Astrocyte (in vitro differentiated cells and primary cell): Measurements from ENCODE around the gene CIC. TPM values are rescaled to one million over a fixed set of nuclear protein-coding genes. Genes with fewer than 3 reads are reported as not detected.
A peak's percentile ranks its signal among the peaks of the same experiment; 100 is the strongest.

Experiments used
- DNase-seq: peaks from one replicate; pipeline ENCODE4 v3.0.0-alpha.2; 2010; ENCODE audit warnings: low read depth
- FAIRE-seq: peaks from 2 replicates; lab custom pipeline; 2011; peaks lifted over from hg19 to GRCh38; lab: Jason Lieb, UNC
- H2AFZ ChIP-seq: 2 replicates; pipeline ENCODE4 v1.6.0; 2012; ENCODE audit warnings: low read depth, low read length, inconsistent platforms
- H3K27ac ChIP-seq: 2 replicates; pipeline ENCODE4 v1.5.1; 2011; ENCODE audit warnings: low read depth, low read length, inconsistent platforms
- H3K27me3 ChIP-seq: 2 replicates; pipeline ENCODE4 v1.6.0; 2011; ENCODE audit warnings: low read length, inconsistent platforms; ENCODE audit not compliant: insufficient read depth
- H3K36me3 ChIP-seq: 2 replicates; pipeline ENCODE4 v1.5.1; 2011; ENCODE audit warnings: low read length, inconsistent platforms; ENCODE audit not compliant: insufficient read depth
- H3K4me1 ChIP-seq: 2 replicates; pipeline ENCODE4 v1.5.1; 2011; ENCODE audit warnings: low read length, inconsistent platforms; ENCODE audit not compliant: insufficient read depth
- H3K4me2 ChIP-seq: 2 replicates; pipeline ENCODE4 v1.6.0; 2012; ENCODE audit warnings: low read length, inconsistent platforms
- H3K4me3 ChIP-seq: 2 replicates; pipeline ENCODE4 v1.5.1; 2011; ENCODE audit warnings: low read depth, mild to moderate bottlenecking, low read length, inconsistent platforms; ENCODE audit not compliant: insufficient read depth
- H3K79me2 ChIP-seq: 2 replicates; pipeline ENCODE4 v1.6.0; 2012; ENCODE audit warnings: mild to moderate bottlenecking, low read length, inconsistent platforms; ENCODE audit not compliant: insufficient read depth
- H3K9ac ChIP-seq: 2 replicates; pipeline ENCODE4 v1.6.0; 2012; ENCODE audit warnings: mild to moderate bottlenecking, low read length, inconsistent platforms
- H3K9me3 ChIP-seq: 2 replicates; pipeline ENCODE4 v1.5.1; 2012; ENCODE audit warnings: low read depth, mild to moderate bottlenecking, low read length, inconsistent platforms; ENCODE audit not compliant: insufficient read depth
- H4K20me1 ChIP-seq: 2 replicates; pipeline ENCODE4 v1.6.0; 2012; ENCODE audit warnings: low read length, inconsistent platforms; ENCODE audit not compliant: insufficient read depth
- H3K27ac Mint-ChIP-seq: one replicate; pipeline ENCODE4 v1.8.0; 2021; ENCODE audit warnings: mild to moderate bottlenecking, mixed read lengths; ENCODE audit not compliant: unreplicated experiment
- H3K27me3 Mint-ChIP-seq: one replicate; pipeline ENCODE4 v1.8.0; 2021; ENCODE audit warnings: low read depth, mixed read lengths; ENCODE audit not compliant: unreplicated experiment
- H3K36me3 Mint-ChIP-seq: one replicate; pipeline ENCODE4 v1.8.0; 2021; ENCODE audit warnings: low read depth, mixed read lengths; ENCODE audit not compliant: unreplicated experiment
- H3K4me1 Mint-ChIP-seq: one replicate; pipeline ENCODE4 v1.8.0; 2021; ENCODE audit warnings: low read depth, mixed read lengths; ENCODE audit not compliant: unreplicated experiment
- H3K4me3 Mint-ChIP-seq: one replicate; pipeline ENCODE4 v1.8.0; 2021; ENCODE audit warnings: mild to moderate bottlenecking, moderate library complexity, mixed read lengths; ENCODE audit not compliant: unreplicated experiment
- H3K9me3 Mint-ChIP-seq: one replicate; pipeline ENCODE4 v1.8.0; 2021; ENCODE audit warnings: mild to moderate bottlenecking, mixed read lengths; ENCODE audit not compliant: unreplicated experiment
- CTCF ChIP-seq: IDR thresholded peaks from 2 replicates; pipeline ENCODE4 v1.5.1; 2011; ENCODE audit warnings: low read depth, mild to moderate bottlenecking, inconsistent platforms, low read length, moderate library complexity; ENCODE audit not compliant: insufficient read depth
- EZH2 ChIP-seq: IDR thresholded peaks from 2 replicates; pipeline ENCODE4 v1.6.1; 2012; ENCODE audit warnings: mild to moderate bottlenecking, low read length, inconsistent platforms; ENCODE audit not compliant: insufficient read depth
- total RNA-seq: library from RNA; stranded (reverse); gene quantifications from 2 replicates; pipeline ENCODE4 v1.2.1, GENCODE V29; 2021

The CIC gene
- total RNA-seq, 1 donor from 2014 or later: 78.5 TPM

GRCh38 chr19:42235181-42235580 is 33.9 kb upstream of the CIC start:
- FAIRE-seq: no peak
- Histone ChIP-seq H3K27ac (no peak overlapping the region), H3K27me3 (no peaks in the 10 kb centered on the region), H3K4me3 (no peak overlapping the region), H3K4me1 (no peaks in the 10 kb centered on the region), H3K4me2 (no peak overlapping the region), H3K79me2 (peaks cover 52% of the 10 kb centered on the region), H3K36me3 (peaks cover 37% of the 10 kb centered on the region), H3K9me3 (no peaks in the 10 kb centered on the region), H3K9ac (no peak overlapping the region), H2AFZ (no peak overlapping the region), H4K20me1 (peaks cover 74% of the 10 kb centered on the region)
- Mint-ChIP-seq H3K27me3 (no peaks in the 10 kb centered on the region), H3K27ac (no peak overlapping the region), H3K4me1 (peaks cover 4% of the 10 kb centered on the region), H3K9me3 (no peaks in the 10 kb centered on the region), H3K36me3 (peaks cover 31% of the 10 kb centered on the region), H3K4me3 (peak overlapping the region; percentile 57)
- TF ChIP-seq EZH2: no peak
- TF ChIP-seq CTCF: no peak
- DNase-seq: no peak

GRCh38 chr19:42239544-42240220 is 29.4 kb upstream of the CIC start:
- H3K36me3 ChIP-seq: peaks cover 13% of the 10 kb centered on the region
- H2AFZ ChIP-seq: no peak overlapping the region
- no peak overlapping the region for H3K9ac ChIP-seq
- no peaks in the 10 kb centered on the region for H3K9me3 ChIP-seq
- no peaks in the 10 kb centered on the region for H3K27me3 ChIP-seq
- peaks cover 18% of the 10 kb centered on the region for H3K4me1 ChIP-seq
- no peak for FAIRE-seq
- peaks cover 60% of the 10 kb centered on the region for H3K79me2 ChIP-seq
- peaks cover 19% of the 10 kb centered on the region for H3K36me3 Mint-ChIP-seq
- peak overlapping the region; percentile 54 for H3K4me3 Mint-ChIP-seq
- TF ChIP-seq CTCF: no peak
- H4K20me1 ChIP-seq: peaks cover 47% of the 10 kb centered on the region
- H3K27ac Mint-ChIP-seq: peak overlapping the region; percentile 53
- no peak overlapping the region for H3K27ac ChIP-seq
- no peaks in the 10 kb centered on the region for H3K9me3 Mint-ChIP-seq
- H3K4me1 Mint-ChIP-seq: peaks cover 10% of the 10 kb centered on the region
- H3K4me2 ChIP-seq: no peak overlapping the region
- H3K27me3 Mint-ChIP-seq: no peaks in the 10 kb centered on the region
- H3K4me3 ChIP-seq: no peak overlapping the region
- no peak for DNase-seq

- TF ChIP-seq EZH2: no peak
- no peak for TF ChIP-seq CTCF
- peaks cover 40% of the 10 kb centered on the region for H4K20me1 ChIP-seq
- Mint-ChIP-seq H3K27ac (peak overlapping the region; percentile 91), H3K36me3 (peaks cover 11% of the 10 kb centered on the region), H3K9me3 (no peaks in the 10 kb centered on the region), H3K4me1 (peaks cover 22% of the 10 kb centered on the region), H3K27me3 (no peaks in the 10 kb centered on the region), H3K4me3 (peak overlapping the region; percentile 93)
- peak overlapping the region; percentile 97 for H3K4me3 ChIP-seq
- no peaks in the 10 kb centered on the region for H3K27me3 ChIP-seq
- peak overlapping the region; percentile 95 for H3K9ac ChIP-seq
- H3K27ac ChIP-seq: peak overlapping the region; percentile 65
- FAIRE-seq (no peak), DNase-seq (no peak)
- no peak overlapping the region for H2AFZ ChIP-seq
- H3K9me3 ChIP-seq: no peaks in the 10 kb centered on the region
- H3K36me3 ChIP-seq: peaks cover 3% of the 10 kb centered on the region
- H3K4me2 ChIP-seq: peak overlapping the region; percentile 88
- H3K4me1 ChIP-seq: peaks cover 19% of the 10 kb centered on the region
- H3K79me2 ChIP-seq: peaks cover 55% of the 10 kb centered on the region
Measured at GRCh38 chr19:42241279-42241678, 27.8 kb upstream of the CIC start.
